Smooth muscle cell (in vitro differentiated cells): ENCODE results near the gene FOXD3. TPM values are rescaled to one million over a fixed set of nuclear protein-coding genes. Genes with fewer than 3 reads are reported as not detected.

Source experiments
- DNase-seq: peaks from one replicate; lab custom pipeline; 2025; ENCODE audit not compliant: unreplicated experiment; lab: John Stamatoyannopoulos, UW
- H2AFZ ChIP-seq: fragments of 200-600 bp; sonication (generic); 2 replicates; pipeline ENCODE4 v1.6.0; 2016; ENCODE audit warnings: antibody characterized with exemption, low read depth, mild to moderate bottlenecking
- H3F3A ChIP-seq: fragments of 200-600 bp; sonication (generic); 2 replicates; pipeline ENCODE4 v1.6.0; 2017; ENCODE audit warnings: antibody characterized with exemption, low read depth
- H3K27ac ChIP-seq: fragments of 200-600 bp; sonication (generic); 2 replicates; pipeline ENCODE4 v1.5.1; 2016; ENCODE audit warnings: low read depth, mild to moderate bottlenecking
- H3K27me3 ChIP-seq: fragments of 200-600 bp; sonication (generic); 2 replicates; pipeline ENCODE4 v1.6.1; 2016; ENCODE audit warnings: low read depth, mild to moderate bottlenecking
- H3K36me3 ChIP-seq: fragments of 200-600 bp; sonication (generic); 2 replicates; pipeline ENCODE4 v1.5.1; 2016; ENCODE audit warnings: low read depth
- H3K4me1 ChIP-seq: fragments of 200-600 bp; sonication (generic); 2 replicates; pipeline ENCODE4 v1.5.1; 2016; ENCODE audit warnings: low read depth
- H3K4me2 ChIP-seq: fragments of 200-600 bp; sonication (generic); 2 replicates; pipeline ENCODE4 v1.6.0; 2016; ENCODE audit warnings: mild to moderate bottlenecking
- H3K4me3 ChIP-seq: fragments of 200-600 bp; sonication (generic); 2 replicates; pipeline ENCODE4 v1.5.1; 2016; ENCODE audit warnings: mild to moderate bottlenecking
- H3K79me2 ChIP-seq: fragments of 200-600 bp; sonication (generic); 2 replicates; pipeline ENCODE4 v1.6.0; 2016; ENCODE audit warnings: low read depth, mild to moderate bottlenecking
- H3K9ac ChIP-seq: fragments of 200-600 bp; sonication (generic); 2 replicates; pipeline ENCODE4 v1.6.0; 2016; ENCODE audit warnings: low read depth
- H3K9me3 ChIP-seq: fragments of 200-600 bp; sonication (generic); replicated peaks from 2 replicates; pipeline ENCODE4 v1.5.1; 2016; ENCODE audit warnings: low read depth
- H4K20me1 ChIP-seq: fragments of 200-600 bp; sonication (generic); 2 replicates; pipeline ENCODE4 v1.6.0; 2016; ENCODE audit warnings: low read depth
- WGBS: methylation state at CpG from one replicate; pipeline ENCODE4 v1.1.7; 2016; ENCODE audit warnings: low lambda C conversion rate; 5-methylcytosine and 5-hydroxymethylcytosine counted together
- microRNA-seq: library from miRNA; unstranded; fragments of <30 nt; microRNA quantifications from one replicate; pipeline ENCODE4, GENCODE V29; 2016; ENCODE audit warnings: borderline number of aligned reads
- polyA plus RNA-seq: library from polyadenylated mRNA; unstranded; fragments of >200 nt; fragmentation: Nextera tagmentation; extraction: Ambion mirVana; gene quantifications from 2 replicates; pipeline ENCODE4 v1.2.1, GENCODE V29; 2016
- small RNA-seq: library from RNA; depleted of rRNA; stranded (forward); fragments of <200 nt; gene quantifications from one replicate; pipeline ENCODE3, GENCODE V24; 2014
- total RNA-seq: library from RNA; depleted of rRNA; stranded (reverse); fragments of >200 nt; gene quantifications from 2 replicates; pipeline ENCODE4 v1.2.3, GENCODE V29; 2014
- TF ChIP-seq, protein P1 (sequence below): fragments of 200-600 bp; sonication (generic); IDR thresholded peaks from 2 replicates; pipeline ENCODE4 v1.5.1; 2017; ENCODE audit warnings: borderline replicate concordance, mild to moderate bottlenecking, antibody characterized with exemption; ENCODE audit not compliant: insufficient read depth, poor library complexity, severe bottlenecking

The FOXD3 gene
- total and polyA plus RNA-seq, 2 experiments from 2014 or later: not detected

- H2AFZ ChIP-seq: peak overlapping the region; percentile 95
- H3K4me3 ChIP-seq: peak overlapping the region; percentile 64
- H3K4me2 ChIP-seq: peak overlapping the region; percentile 83
- H4K20me1 ChIP-seq: no peaks in the 10 kb centered on the region
- no peaks in the 10 kb centered on the region for H3K4me1 ChIP-seq
- TF ChIP-seq, protein P1, sequence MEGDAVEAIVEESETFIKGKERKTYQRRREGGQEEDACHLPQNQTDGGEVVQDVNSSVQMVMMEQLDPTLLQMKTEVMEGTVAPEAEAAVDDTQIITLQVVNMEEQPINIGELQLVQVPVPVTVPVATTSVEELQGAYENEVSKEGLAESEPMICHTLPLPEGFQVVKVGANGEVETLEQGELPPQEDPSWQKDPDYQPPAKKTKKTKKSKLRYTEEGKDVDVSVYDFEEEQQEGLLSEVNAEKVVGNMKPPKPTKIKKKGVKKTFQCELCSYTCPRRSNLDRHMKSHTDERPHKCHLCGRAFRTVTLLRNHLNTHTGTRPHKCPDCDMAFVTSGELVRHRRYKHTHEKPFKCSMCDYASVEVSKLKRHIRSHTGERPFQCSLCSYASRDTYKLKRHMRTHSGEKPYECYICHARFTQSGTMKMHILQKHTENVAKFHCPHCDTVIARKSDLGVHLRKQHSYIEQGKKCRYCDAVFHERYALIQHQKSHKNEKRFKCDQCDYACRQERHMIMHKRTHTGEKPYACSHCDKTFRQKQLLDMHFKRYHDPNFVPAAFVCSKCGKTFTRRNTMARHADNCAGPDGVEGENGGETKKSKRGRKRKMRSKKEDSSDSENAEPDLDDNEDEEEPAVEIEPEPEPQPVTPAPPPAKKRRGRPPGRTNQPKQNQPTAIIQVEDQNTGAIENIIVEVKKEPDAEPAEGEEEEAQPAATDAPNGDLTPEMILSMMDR: no peak
- H3K9ac ChIP-seq: no peak overlapping the region
- no peak overlapping the region for H3K27ac ChIP-seq
- no peaks in the 10 kb centered on the region for H3K79me2 ChIP-seq
- peaks cover 1% of the 10 kb centered on the region for H3K27me3 ChIP-seq
- WGBS: 90% methylated on average over 7 of the region's 7 CpGs
- no peaks in the 10 kb centered on the region for H3F3A ChIP-seq
- DNase-seq: no peak
- no peaks in the 10 kb centered on the region for H3K9me3 ChIP-seq
- H3K36me3 ChIP-seq: peaks cover 5% of the 10 kb centered on the region
Measured at GRCh38 chr1:63366908-63367214, 44.5 kb downstream of the FOXD3 start.

DNA sequence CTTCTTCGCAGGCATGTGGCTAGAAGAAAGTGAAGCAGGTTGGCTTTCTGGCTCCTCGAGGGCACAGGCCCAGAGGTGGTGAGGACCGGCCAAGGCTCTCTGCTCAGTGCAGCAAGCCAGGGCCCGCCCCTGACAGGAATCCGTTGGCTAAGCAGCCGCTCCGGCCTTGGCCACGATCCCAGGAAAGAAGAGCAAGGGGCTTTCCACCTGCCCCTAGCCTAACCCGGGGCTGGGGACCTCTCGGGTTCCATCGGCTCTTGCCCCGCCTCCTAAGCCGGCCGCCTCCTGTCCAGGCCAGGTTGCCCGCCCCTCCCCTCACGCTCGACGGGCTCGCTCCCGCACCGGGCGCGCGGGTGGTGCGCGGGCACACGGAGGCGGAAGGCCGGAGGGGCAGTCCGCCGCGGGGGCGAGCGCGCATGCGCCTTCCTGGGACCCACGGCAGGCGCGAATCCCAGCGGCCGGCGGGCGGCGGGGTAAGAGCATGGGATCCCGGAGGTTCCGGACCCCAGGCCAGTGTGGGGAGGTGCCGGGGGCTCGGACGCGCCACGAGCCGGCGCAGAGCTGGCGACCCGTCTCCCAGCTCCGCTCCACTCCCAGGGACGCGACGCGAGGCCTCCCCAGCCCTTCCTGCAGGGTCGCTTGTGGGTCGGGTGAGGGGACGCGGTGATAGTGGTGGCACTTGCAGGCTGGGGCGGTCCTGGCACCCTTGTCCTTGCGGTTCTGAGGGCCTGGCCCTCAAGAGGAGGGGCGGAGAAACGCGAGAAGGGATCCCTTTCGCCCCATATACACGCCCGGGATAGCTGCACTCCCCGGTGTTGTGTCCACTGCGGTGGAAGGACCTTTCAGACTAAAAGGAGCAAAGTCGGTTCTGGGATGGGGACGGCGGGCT, 45.1 kb downstream of the FOXD3 start, which contains the start of gene ALG6:
TSS of gene ALG6 (plus strand) at position 413 of the 889 bp plus-strand sequence. CDS start 3,351 bp downstream, outside the sequence.
- Histone ChIP-seq H3K4me3 (peak within 1 kb of the TSS; percentile 64), H2AFZ (peak within 1 kb of the TSS; percentile 95), H3K79me2 (no peaks in the 10 kb centered on the region), H3K9ac (peak within 1 kb of the TSS; percentile 42), H4K20me1 (no peaks in the 10 kb centered on the region), H3K27ac (no peak within 1 kb of the TSS), H3K4me2 (peak within 1 kb of the TSS; percentile 83), H3F3A (no peaks in the 10 kb centered on the region), H3K27me3 (no peaks in the 10 kb centered on the region), H3K4me1 (no peaks in the 10 kb centered on the region), H3K9me3 (no peaks in the 10 kb centered on the region), H3K36me3 (peaks cover 5% of the 10 kb centered on the region)
- 3% methylated on average over 71 of the region's 77 CpGs for WGBS
- peak; percentile 78 for DNase-seq
- TF ChIP-seq, protein P1: no peak

GRCh38 chr1:63368131-63368530, 45.8 kb downstream of the FOXD3 start:
- Histone ChIP-seq H3K4me2 (peak overlapping the region; percentile 83), H4K20me1 (no peaks in the 10 kb centered on the region), H3K9ac (peak overlapping the region; percentile 42), H3K4me1 (no peaks in the 10 kb centered on the region), H3K79me2 (no peaks in the 10 kb centered on the region), H3K9me3 (no peaks in the 10 kb centered on the region), H2AFZ (peak overlapping the region; percentile 95), H3K4me3 (peak overlapping the region; percentile 64), H3K27me3 (no peaks in the 10 kb centered on the region), H3K36me3 (peaks cover 5% of the 10 kb centered on the region), H3K27ac (no peak overlapping the region), H3F3A (no peaks in the 10 kb centered on the region)
- WGBS: 10% methylated on average over 10 of the region's 10 CpGs
- no peak for DNase-seq
- TF ChIP-seq, protein P1: no peak

Small RNAs within 50 kb of the gene (microRNA-seq; reads per million reads assigned to microRNA genes)
- not detected for gene MIR6068

Small RNAs within 50 kb of the gene (small RNA-seq; reads per million reads assigned to genes)
- gene MIR6068: not detected
- gene RF00019: not detected

Other genes starting within 250 kb of the FOXD3 start
- gene ALG6, start 45.1 kb downstream of the FOXD3 start, total RNA-seq: 20.5 and 20.6 TPM in 2 replicates
- 11.9 and 13.3 TPM in 2 replicates for gene ALG6, start 45.1 kb downstream of the FOXD3 start, polyA plus RNA-seq
- 35.5 and 41.1 TPM in 2 replicates for gene ITGB3BP, start 200.7 kb downstream of the FOXD3 start, total RNA-seq
- 23.4 and 27.7 TPM in 2 replicates for gene ITGB3BP, start 200.7 kb downstream of the FOXD3 start, polyA plus RNA-seq
- 5.4 and 10.5 TPM in 2 replicates for gene EFCAB7, start 201.0 kb downstream of the FOXD3 start, total RNA-seq
- 3.5 and 5.0 TPM in 2 replicates for gene EFCAB7, start 201.0 kb downstream of the FOXD3 start, polyA plus RNA-seq